GM21529 (cell line): ENCODE results near the gene RMI2.
A peak's percentile ranks its signal among the peaks of the same experiment; 100 is the strongest.

Experiments
- ATAC-seq: cut with Tn5 transposase; IDR thresholded peaks from one replicate; pipeline ENCODE4 v1.9.1; 2021; ENCODE audit not compliant: unreplicated experiment

RMI2 gene

GRCh38 chr16:11327277-11328171 is 17.7 kb upstream of the RMI2 start:
- ATAC-seq = peak; percentile 30

DNA sequence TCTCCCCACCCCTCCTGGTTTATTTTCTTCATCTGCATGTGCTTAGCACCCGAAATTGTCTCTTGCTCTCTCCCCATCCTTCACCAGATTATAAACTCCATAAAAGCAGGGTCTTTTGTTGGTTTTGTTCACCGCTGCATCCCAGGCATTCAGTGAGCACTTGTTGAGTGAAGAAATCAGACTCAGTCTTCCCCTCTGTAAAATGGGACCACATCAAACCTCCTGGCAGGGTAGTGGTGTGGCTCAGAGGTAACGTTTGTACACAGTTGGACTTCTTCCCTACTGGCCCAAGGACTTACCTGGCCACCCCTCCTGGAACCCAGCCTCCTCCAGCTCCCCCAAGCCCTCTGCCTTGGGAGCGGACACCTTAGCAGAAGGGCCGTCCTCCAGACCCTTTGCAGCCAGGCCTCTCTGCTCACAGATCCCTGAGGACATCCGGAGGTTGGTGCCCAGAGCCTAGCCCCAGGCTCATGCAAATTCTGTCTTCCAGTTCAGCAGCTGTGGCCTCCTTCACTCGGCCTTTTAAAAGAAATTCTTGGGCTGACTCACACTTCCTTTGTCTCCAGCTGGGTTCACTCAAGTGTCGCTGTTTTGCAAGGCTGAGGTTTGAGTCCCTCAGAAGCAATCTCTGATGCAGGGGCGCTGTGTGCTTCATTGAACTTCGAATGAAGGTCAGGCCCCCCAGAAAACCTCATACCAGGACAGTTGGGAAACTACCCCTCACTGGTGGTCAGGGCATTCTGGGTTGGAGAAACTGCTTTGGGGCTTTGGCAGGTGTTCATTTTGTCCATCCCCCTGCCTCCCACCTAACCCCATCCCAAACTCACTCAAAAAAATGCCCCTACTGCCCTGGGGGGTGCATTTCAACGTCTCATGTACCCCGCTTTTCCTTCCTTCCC is 16.8 kb upstream of the RMI2 start:
- peak; percentile 78 for ATAC-seq

GRCh38 chr16:11329071-11329491 is 16.2 kb upstream of the RMI2 start:
- peak; percentile 36 for ATAC-seq

DNA sequence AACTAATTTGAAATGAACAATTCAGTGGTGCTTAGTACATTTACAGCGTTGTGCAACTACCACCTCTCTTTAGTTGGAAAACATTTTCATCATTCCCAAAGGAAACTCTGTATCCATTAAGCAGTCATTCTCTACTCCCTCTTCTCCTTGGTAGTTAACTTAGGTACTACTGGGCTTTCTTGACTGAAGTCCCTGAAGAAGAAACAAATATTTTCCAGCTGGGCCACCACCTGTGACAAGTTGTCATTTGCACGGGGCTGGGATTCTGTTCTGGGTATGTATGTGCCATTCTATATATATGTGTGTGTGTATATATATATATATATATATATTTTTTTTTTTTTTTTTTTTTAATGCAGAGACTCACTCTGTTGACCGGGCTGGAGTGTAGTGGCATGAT is 15.4 kb upstream of the RMI2 start:
- ATAC-seq = no peak

GRCh38 chr16:11330526-11331237 is 14.6 kb upstream of the RMI2 start:
- no peak for ATAC-seq

- ATAC-seq = no peak
These were observed 13.3 kb upstream of the RMI2 start for GRCh38 chr16:11331967-11332366.

- ATAC-seq = no peak
These were observed 12.2 kb upstream of the RMI2 start for GRCh38 chr16:11333010-11333409.

DNA sequence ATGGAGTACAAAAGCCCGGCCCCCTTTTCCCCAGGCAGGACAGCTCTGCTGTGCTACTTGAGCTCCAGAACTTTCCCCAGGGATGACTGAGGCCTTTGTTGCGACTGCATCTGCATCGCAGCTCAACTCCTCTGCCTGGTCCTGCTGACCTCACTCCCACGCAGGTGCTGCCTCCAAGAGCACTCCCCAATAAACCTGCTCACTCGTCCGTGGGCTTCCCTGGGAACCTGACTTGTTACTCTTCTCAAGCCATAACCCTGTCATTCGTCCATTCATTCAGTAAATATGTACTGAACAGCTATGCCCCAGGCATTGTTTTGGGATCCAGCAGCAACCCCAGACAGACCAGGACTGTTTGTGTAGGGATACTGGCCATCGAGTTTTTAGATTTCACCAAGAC is 11.6 kb upstream of the RMI2 start:
- ATAC-seq = no peak

DNA sequence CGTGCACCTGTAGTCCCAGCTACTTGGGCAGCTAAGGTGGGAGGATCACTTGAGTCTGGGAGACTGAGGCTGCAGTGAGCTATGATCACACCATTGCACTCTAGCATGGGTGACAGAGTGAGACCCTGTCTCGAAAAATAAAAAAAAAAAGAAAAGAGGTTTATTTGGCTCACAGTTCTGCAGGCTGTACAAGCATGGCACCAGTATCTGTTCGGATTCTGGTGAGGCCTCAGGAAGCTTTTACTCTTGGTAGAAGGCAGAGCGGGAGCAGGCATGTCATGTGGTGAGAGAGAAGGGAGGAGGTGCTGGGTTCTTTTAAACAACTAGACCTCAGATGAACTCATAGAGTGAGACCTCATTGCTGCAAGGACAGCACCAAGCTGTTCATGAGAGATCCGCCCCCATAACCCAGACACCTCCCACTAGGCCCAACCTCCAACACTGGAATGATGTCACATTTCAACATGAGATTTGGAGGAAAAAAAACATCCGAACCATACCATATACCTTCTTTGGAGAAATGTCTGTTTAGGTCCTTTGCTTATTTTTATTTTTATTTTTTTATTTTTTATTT is 10.3 kb upstream of the RMI2 start:
- no peak for ATAC-seq

DNA sequence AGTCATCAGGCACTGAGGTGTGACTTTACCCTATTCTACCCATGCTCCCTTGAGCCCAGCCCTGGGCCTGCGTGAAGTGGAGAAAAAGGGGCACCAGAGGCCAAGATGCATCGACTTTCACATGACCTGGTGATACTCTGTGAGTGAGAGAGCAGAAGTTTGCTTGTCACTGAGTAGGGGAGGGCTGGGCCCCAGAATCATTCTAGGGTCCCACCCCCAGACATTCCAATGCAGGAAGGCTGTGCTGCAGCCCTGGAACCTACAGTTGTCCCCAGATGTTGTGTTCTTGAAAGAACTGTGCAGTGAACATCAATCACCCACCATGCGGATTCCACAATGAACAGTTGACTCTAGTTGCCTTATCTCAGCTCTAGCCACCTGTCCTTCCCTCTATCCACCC is 6.2 kb upstream of the RMI2 start:
- no peak for ATAC-seq

DNA sequence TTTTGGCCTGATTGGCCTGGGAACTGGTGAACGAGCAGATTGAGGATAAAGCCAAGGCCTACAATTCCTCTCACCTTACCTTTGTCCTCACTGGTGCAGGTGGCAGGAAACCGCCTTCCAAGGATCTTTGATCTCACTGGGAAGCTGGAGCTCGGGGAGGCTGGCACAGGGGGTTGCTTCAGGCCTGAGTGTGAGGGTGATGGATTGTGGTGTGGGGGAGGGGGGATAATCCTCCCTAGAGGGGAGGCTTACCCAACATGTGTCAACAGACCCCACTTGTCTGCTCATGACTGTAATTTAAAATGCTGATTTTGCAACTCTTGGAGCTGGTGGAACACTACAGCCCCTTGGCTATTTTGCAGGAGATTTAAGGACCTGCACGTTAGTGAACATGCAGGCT is 4.5 kb upstream of the RMI2 start:
- no peak for ATAC-seq

- ATAC-seq = no peak
These were observed 3.9 kb upstream of the RMI2 start for GRCh38 chr16:11341371-11341770.

- ATAC-seq = no peak
These were observed 3.0 kb upstream of the RMI2 start for GRCh38 chr16:11342021-11342855.

DNA sequence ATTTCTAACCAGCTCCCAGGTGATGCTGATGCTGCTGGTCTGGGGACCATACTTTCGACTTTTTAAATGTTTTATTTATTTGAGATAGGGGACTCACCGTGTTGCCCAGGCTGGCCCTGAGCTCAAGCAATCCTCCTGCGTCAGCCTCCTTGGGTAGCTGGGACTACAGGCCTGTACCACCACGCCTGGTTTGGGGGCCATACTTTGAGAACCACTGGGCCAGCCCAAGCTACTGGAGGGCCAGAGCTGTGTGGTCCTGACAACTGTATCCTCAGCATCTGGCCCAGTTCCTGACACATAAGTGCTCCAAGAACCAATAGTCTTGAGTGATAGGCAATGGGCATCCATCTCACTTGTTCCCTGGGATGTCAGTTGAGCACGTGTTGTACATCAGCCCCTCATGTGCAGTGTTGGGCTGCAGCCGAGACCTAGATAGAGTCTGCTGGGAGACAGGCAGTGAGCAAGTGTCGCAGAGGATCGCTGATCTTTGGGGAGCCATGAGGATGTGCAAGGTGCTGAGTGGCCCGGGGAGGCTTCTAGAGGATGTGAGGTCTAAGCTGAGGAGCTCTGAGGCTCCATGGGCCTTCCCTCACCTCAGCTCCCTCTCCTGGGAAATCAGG is 1.6 kb downstream of the RMI2 start:
- no peak for ATAC-seq

GRCh38 chr16:11347831-11348230 is 2.6 kb downstream of the RMI2 start:
- ATAC-seq = no peak

DNA sequence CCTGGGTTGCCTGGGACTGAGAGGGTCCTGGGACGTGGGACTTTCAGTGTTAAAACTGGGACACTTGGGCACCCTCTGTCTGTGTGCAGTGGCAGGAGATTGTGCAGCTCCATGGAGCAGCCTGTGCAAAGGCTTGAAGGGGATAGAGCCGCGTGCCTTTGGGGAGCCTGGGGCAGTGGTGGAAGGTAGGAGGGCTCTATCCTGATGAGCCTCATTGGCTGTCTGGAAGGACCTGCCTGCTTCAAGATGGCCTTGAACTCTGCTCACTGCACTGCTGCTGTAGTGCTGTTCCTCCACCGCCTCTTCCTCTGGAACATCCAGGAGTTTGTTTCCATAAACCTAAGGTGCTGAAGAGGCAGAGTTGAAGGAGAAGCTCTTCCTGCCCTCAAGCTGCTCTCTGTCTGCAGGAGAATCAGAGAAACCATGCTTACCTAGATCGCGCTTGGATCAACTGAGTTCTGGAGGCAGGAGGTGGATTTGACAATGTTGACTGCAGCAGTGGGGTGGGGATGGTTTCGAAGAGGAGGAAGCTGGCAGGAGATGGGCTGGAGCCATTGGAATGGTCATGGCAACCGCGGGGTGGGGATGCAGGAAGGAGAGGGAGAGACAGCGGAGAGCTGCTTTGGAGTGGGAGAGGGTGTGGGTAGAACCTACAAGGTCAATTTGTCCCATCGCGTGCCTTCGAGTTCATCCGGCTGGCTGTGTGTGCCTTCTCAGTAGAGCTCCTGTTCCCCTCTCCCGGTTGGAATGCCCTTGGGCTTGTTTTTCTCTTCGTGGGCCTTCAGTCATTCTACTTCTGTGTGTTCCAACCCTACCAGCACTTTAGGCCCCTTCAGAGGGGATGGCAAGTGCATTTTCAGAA is 3.7 kb downstream of the RMI2 start:
- no peak for ATAC-seq

DNA sequence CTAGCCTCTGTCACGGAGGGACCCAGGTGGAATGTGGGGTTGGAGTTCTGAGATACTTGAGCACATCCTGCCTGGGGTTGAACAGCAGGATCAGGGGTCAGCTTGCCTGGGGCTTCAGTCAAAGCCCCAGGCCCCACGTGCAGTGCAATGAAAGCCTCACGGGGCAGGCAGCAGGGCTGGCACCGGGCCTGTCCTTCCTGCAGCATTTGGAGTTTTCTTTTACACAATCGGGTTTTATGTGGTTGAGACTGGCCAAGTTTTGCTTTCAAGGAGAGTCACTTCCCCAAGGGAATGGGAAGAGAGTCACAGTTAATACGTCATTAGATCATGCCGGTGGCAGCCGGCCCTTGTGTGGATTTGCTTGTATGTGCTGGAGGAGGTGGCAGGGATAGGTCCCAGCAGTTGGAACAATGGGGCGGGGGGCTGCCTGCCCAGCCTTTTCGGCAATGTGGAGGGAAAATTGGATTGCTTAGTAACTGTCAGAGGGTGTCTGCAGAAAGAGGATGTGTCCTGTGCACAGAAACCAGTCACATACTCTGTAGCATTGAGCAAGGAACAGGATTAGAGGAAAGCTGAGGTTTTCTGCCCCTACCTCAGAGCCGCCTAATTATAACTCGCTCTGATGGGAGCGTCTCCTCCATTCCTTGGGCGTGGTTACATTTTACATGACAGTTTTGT is 4.5 kb downstream of the RMI2 start:
- no peak for ATAC-seq

- ATAC-seq = no peak
These were observed 5.3 kb downstream of the RMI2 start for GRCh38 chr16:11350519-11350918.
